Epithelial cell of proximal tubule (primary cell): ENCODE results near the gene HOXC12. TPM values are rescaled to one million over a fixed set of nuclear protein-coding genes. Genes with fewer than 3 reads are reported as not detected.

Experiments
- DNase-seq: peaks from one replicate; pipeline ENCODE4 v3.0.0-alpha.2; 2011; ENCODE audit warnings: low read depth
- H3K4me3 ChIP-seq: 2 replicates; pipeline ENCODE4 v1.5.1; 2011; ENCODE audit warnings: low read depth, mild to moderate bottlenecking, low read length
- CTCF ChIP-seq: conservative IDR thresholded peaks from 2 replicates; pipeline ENCODE4 v1.5.1; 2012; ENCODE audit warnings: low read depth, mild to moderate bottlenecking, low read length
- total RNA-seq: library from RNA; depleted of rRNA; stranded (reverse); fragments of >200 nt; gene quantifications from 2 replicates; pipeline ENCODE4 v1.2.3, GENCODE V29; 2015

The HOXC12 gene
- total RNA-seq, result not detected in 2 replicates

- no peak for TF ChIP-seq CTCF
- no peak for DNase-seq
- no peak within 1 kb of the TSS for H3K4me3 ChIP-seq
Measured at GRCh38 chr12:53954694-53955035, at the start of gene HOXC12. Gene HOXC12 (plus strand): TSS chr12:53954903. CDS start chr12:53954930, 27 bp downstream.

GRCh38 chr12:53907103-53907502 is 47.6 kb upstream of the HOXC12 start:
- DNase-seq, result no peak
- no peak overlapping the region for H3K4me3 ChIP-seq
- TF ChIP-seq CTCF, result no peak

- DNase-seq, result no peak
- no peak for TF ChIP-seq CTCF
- H3K4me3 ChIP-seq, result no peak overlapping the region
Measured at GRCh38 chr12:53916788-53917655, 37.7 kb upstream of the HOXC12 start.

- no peak for DNase-seq
- no peak overlapping the region for H3K4me3 ChIP-seq
- TF ChIP-seq CTCF, result no peak
Measured at GRCh38 chr12:53924521-53925405, 29.9 kb upstream of the HOXC12 start.

GRCh38 chr12:53927220-53928029 is 27.3 kb upstream of the HOXC12 start:
- no peak overlapping the region for H3K4me3 ChIP-seq
- TF ChIP-seq CTCF, result no peak
- no peak for DNase-seq

GRCh38 chr12:53928054-53928835 is 26.5 kb upstream of the HOXC12 start:
- no peak overlapping the region for H3K4me3 ChIP-seq

More at GRCh38 chr12:53928054-53928835, 26.5 kb upstream of the HOXC12 start:
- TF ChIP-seq CTCF, result no peak
- DNase-seq, result no peak
